ENCODE data around the gene SP7.

DNA sequence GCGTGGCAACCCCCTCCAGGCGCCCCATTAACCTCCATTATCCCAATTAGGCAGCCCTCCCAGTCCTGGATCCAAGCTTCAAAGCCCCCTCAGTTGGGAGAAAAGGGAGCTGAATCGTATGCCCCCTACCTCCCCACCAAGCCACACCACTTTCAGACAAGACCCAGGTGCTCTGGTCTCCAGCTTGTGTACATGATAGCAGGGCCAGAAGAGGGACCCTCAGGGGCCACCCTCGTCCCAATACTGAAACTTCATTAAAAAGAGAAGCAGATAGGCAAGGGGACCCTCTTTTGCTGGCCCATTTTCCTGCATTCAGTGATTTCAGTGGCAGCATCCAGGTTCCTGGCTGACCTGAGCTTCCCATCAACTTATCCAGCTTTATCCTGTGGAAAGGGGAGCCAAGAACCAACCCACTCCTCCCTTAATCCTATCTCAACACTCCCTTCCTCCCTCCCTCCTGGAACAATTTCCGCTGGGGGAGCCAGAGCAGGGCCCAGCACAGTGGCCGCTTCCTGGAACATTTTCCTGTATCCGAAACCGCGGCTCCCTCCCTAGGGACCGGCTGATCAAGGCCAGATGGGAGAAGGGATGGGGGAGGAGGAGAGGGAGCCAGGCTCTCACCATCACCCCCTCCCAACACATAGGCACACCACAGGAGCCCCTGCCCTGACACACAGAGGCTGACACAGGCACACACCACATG lies 9.5 kb upstream of the SP7 start:
- TF ChIP-seq, protein P1, sequence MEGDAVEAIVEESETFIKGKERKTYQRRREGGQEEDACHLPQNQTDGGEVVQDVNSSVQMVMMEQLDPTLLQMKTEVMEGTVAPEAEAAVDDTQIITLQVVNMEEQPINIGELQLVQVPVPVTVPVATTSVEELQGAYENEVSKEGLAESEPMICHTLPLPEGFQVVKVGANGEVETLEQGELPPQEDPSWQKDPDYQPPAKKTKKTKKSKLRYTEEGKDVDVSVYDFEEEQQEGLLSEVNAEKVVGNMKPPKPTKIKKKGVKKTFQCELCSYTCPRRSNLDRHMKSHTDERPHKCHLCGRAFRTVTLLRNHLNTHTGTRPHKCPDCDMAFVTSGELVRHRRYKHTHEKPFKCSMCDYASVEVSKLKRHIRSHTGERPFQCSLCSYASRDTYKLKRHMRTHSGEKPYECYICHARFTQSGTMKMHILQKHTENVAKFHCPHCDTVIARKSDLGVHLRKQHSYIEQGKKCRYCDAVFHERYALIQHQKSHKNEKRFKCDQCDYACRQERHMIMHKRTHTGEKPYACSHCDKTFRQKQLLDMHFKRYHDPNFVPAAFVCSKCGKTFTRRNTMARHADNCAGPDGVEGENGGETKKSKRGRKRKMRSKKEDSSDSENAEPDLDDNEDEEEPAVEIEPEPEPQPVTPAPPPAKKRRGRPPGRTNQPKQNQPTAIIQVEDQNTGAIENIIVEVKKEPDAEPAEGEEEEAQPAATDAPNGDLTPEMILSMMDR (IDR thresholded peaks at IDR 0.05 in 4 of 5, conservative IDR thresholded peaks at IDR 0.05 in 1 of 5): peak in 1 of 5 experiments; percentile 5
- no peak for TF ChIP-seq POLR2A (IDR thresholded peaks at IDR 0.05)
